K562 (cell line): ENCODE results near the gene AAGAB.

ENCODE experiments used
- CTCF ChIP-seq, 3 experiments: IDR thresholded peaks in 2 of 3; conservative IDR thresholded peaks in 1 of 3; 2 replicates each; pipeline ENCODE4 v1.5.1; 2011 to 2012; ENCODE audit warnings: low read length in 3 of 3, mild to moderate bottlenecking in 3 of 3, control low read depth in 2 of 3, improper control_type of control experiment in 1 of 3, inconsistent platforms in 1 of 3, low read depth in 1 of 3, mixed read lengths in 1 of 3, moderate library complexity in 1 of 3; ENCODE audit not compliant: insufficient read depth in 2 of 3
- POLR2AphosphoS5 ChIP-seq: IDR thresholded peaks from 2 replicates; pipeline ENCODE4 v1.6.1; 2011; ENCODE audit warnings: mild to moderate bottlenecking, low read depth, low read length, moderate library complexity; ENCODE audit not compliant: control insufficient read depth, insufficient read depth
- RFX5 ChIP-seq: IDR thresholded peaks from 2 replicates; pipeline ENCODE4 v1.6.1; 2011; ENCODE audit warnings: low read depth, mild to moderate bottlenecking, improper control_type of control experiment, low read length
- SIN3B ChIP-seq: fragments of 450-650 bp; IDR thresholded peaks from 2 replicates; pipeline ENCODE4 v1.6.1; 2017; ENCODE audit warnings: low read depth, mild to moderate bottlenecking, moderate library complexity
- TF ChIP-seq, protein P1 (sequence below), 2 experiments: IDR thresholded peaks in 1 of 2; conservative IDR thresholded peaks in 1 of 2; 2 replicates each; pipeline ENCODE4 v1.6.1; 2016; ENCODE audit warnings: low read depth in 2 of 2, mild to moderate bottlenecking in 1 of 2, missing compliant biosample characterization in 1 of 2, missing genetic modification characterization in 1 of 2, moderate library complexity in 1 of 2

- TF ChIP-seq CTCF (IDR thresholded peaks at IDR 0.05 in 2 of 3, conservative IDR thresholded peaks at IDR 0.05 in 1 of 3; ENCODE audit: insufficient read depth in 2 of 3, low read depth in 1 of 3, low read length in 3 of 3) (no peak), RFX5 (no peak), POLR2AphosphoS5 (no peak), SIN3B (no peak)
- TF ChIP-seq, protein P1, sequence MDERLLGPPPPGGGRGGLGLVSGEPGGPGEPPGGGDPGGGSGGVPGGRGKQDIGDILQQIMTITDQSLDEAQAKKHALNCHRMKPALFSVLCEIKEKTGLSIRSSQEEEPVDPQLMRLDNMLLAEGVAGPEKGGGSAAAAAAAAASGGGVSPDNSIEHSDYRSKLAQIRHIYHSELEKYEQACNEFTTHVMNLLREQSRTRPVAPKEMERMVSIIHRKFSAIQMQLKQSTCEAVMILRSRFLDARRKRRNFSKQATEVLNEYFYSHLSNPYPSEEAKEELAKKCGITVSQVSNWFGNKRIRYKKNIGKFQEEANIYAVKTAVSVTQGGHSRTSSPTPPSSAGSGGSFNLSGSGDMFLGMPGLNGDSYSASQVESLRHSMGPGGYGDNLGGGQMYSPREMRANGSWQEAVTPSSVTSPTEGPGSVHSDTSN (CRISPR knock-in tag; IDR thresholded peaks at IDR 0.05; ENCODE audit: low read depth) = no peak
- TF ChIP-seq, protein P1 (tag; conservative IDR thresholded peaks at IDR 0.05; ENCODE audit: low read depth) = peak; percentile 94
Measured at GRCh38 chr15:67207555-67208207, 46.8 kb downstream of the AAGAB start.
